CD4-positive, alpha-beta T cell (primary cell): ENCODE measurements around the gene KCNJ3. TPM values are rescaled to one million over a fixed set of nuclear protein-coding genes. Genes with fewer than 3 reads are reported as not detected.

Source experiments
- ATAC-seq: fragments of 200-7000 bp; cut with Tn5 transposase; one replicate; pipeline ENCODE4 v1.10.0; 2022; ENCODE audit warnings: mild to moderate bottlenecking; ENCODE audit not compliant: poor library complexity
- CTCF ChIA-PET: fragments of 350-600 bp; sonication (Branson Sonifier 250); formaldehyde crosslinking; loops from one replicate; lab custom pipeline; 2021; ENCODE audit warnings: antibody characterized with exemption, inconsistent platforms; lab: Charles Lee
- POLR2A ChIA-PET: fragments of 350-600 bp; sonication (Branson Sonifier 250); formaldehyde crosslinking; loops from one replicate; lab custom pipeline; 2021; ENCODE audit warnings: antibody characterized with exemption, inconsistent platforms; lab: Charles Lee
- DNase-seq, 14 experiments: peaks; one replicate each; pipeline ENCODE4 v3.0.0-alpha.2; 2013 to 2020; ENCODE audit warnings: mixed read lengths in 2 of 14
- H3K27ac ChIP-seq, 2 donors: one replicate each; pipeline versions ENCODE4 v1.5.1 to v1.7.0; 2013; ENCODE audit warnings: low read length in 2 of 2, low read depth in 1 of 2, mild to moderate bottlenecking in 1 of 2
- H3K27me3 ChIP-seq, 2 experiments: 1 replicate in 1 of 2; 2 replicates in 1 of 2; pipeline versions ENCODE4 v1.6.1 to v1.7.0; 2013; ENCODE audit warnings: low read length in 2 of 2, control low read depth in 1 of 2, mild to moderate bottlenecking in 1 of 2, moderate library complexity in 1 of 2; ENCODE audit not compliant: insufficient read depth in 2 of 2, control insufficient read depth in 1 of 2
- H3K36me3 ChIP-seq: one replicate; pipeline ENCODE4 v1.6.1; 2013; ENCODE audit warnings: low read length, control low read depth; ENCODE audit not compliant: insufficient read depth
- H3K4me1 ChIP-seq: one replicate; pipeline ENCODE4 v1.6.1; 2013; ENCODE audit warnings: low read length, control low read depth; ENCODE audit not compliant: insufficient read depth
- H3K4me3 ChIP-seq: one replicate; pipeline ENCODE4 v1.5.1; 2013; ENCODE audit warnings: mild to moderate bottlenecking, low read length, moderate library complexity
- H3K9me3 ChIP-seq, 2 experiments: 1 replicate in 1 of 2; 2 replicates in 1 of 2; pipeline versions ENCODE4 v1.6.1 to v1.7.0; 2013; ENCODE audit warnings: low read length in 2 of 2, mild to moderate bottlenecking in 2 of 2, control low read depth in 1 of 2, moderate library complexity in 1 of 2; ENCODE audit not compliant: control insufficient read depth in 1 of 2, insufficient read depth in 1 of 2
- H3K27ac Mint-ChIP-seq: one replicate; pipeline ENCODE4 v1.8.0; 2020; ENCODE audit warnings: mixed read lengths
- H3K27me3 Mint-ChIP-seq: one replicate; pipeline ENCODE4 v1.8.0; 2021; ENCODE audit warnings: mixed read lengths
- H3K36me3 Mint-ChIP-seq: one replicate; pipeline ENCODE4 v1.8.0; 2021; ENCODE audit warnings: low read depth, mixed read lengths
- H3K4me1 Mint-ChIP-seq: one replicate; pipeline ENCODE4 v1.8.0; 2021; ENCODE audit warnings: low read depth, mixed read lengths
- H3K4me3 Mint-ChIP-seq: one replicate; pipeline ENCODE4 v1.8.0; 2020; ENCODE audit warnings: mild to moderate bottlenecking, mixed read lengths
- H3K9me3 Mint-ChIP-seq: one replicate; pipeline ENCODE4 v1.8.0; 2020; ENCODE audit warnings: mixed read lengths
- intact Hi-C, 2 experiments: fragments of 100-400 bp; cut with DNase I in 1 of 2; cut with micrococcal nuclease in 1 of 2; formaldehyde crosslinking; loops; one replicate each; pipeline versions ENCODE4 v1.15.1 to v1.9.0; 2023 to 2025; cut with DNase I, micrococcal nuclease
- total RNA-seq, 174 experiments: library from RNA in 2 of 174; stranded (reverse) in 2 of 174; gene quantifications; one replicate each; pipeline ENCODE4 v1.2.3 and lab custom pipeline; 2021 to 2026
- TF ChIP-seq, protein P1 (sequence below): fragments of 200-600 bp; IDR thresholded peaks from one replicate; pipeline ENCODE4 v1.8.0; 2022; ENCODE audit warnings: antibody characterized with exemption, mild to moderate bottlenecking

KCNJ3 gene
- total RNA-seq, 2 experiments from 2014 or later: not detected

DNA sequence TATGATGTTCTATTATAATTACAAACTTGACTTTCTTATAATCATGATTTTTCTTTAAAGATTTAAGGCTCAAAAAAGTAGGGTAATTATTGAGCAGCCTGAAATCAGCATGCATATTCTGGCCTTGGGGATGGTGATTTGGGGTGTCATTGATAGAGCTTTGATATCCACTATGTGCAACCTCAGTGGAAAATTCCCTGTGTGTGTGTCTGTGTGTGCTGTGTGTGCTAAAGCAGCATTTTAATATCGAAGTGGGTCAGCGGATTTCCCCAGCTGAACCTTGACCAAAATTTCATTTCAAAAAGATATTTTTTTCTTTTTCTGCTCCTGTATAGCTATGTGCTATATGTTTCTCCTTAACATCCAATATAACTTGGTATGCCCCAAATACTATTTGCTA, 11.6 kb downstream of the KCNJ3 start:
- H3K9me3 Mint-ChIP-seq: no peaks in the 10 kb centered on the region
- H3K9me3 ChIP-seq: no peaks in the 10 kb centered on the region
- intact Hi-C loops: no loop called here
- CTCF ChIA-PET: no interaction called here
- no peaks in the 10 kb centered on the region for H3K27me3 Mint-ChIP-seq
- no peak overlapping the region for H3K27ac ChIP-seq
- DNase-seq: no peak
- H3K36me3 ChIP-seq: no peaks in the 10 kb centered on the region
- H3K4me1 ChIP-seq: no peaks in the 10 kb centered on the region
- H3K36me3 Mint-ChIP-seq: no peaks in the 10 kb centered on the region
- no peak for ATAC-seq
- H3K4me1 Mint-ChIP-seq: no peaks in the 10 kb centered on the region
- POLR2A ChIA-PET: no interaction called here
- TF ChIP-seq, protein P1, sequence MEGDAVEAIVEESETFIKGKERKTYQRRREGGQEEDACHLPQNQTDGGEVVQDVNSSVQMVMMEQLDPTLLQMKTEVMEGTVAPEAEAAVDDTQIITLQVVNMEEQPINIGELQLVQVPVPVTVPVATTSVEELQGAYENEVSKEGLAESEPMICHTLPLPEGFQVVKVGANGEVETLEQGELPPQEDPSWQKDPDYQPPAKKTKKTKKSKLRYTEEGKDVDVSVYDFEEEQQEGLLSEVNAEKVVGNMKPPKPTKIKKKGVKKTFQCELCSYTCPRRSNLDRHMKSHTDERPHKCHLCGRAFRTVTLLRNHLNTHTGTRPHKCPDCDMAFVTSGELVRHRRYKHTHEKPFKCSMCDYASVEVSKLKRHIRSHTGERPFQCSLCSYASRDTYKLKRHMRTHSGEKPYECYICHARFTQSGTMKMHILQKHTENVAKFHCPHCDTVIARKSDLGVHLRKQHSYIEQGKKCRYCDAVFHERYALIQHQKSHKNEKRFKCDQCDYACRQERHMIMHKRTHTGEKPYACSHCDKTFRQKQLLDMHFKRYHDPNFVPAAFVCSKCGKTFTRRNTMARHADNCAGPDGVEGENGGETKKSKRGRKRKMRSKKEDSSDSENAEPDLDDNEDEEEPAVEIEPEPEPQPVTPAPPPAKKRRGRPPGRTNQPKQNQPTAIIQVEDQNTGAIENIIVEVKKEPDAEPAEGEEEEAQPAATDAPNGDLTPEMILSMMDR: no peak
- no peak overlapping the region for H3K27ac Mint-ChIP-seq
- no peaks in the 10 kb centered on the region for H3K27me3 ChIP-seq
- H3K4me3 ChIP-seq: no peak overlapping the region
- H3K4me3 Mint-ChIP-seq: no peak overlapping the region

- intact Hi-C loops: no loop called here
- Histone ChIP-seq H3K36me3 (no peaks in the 10 kb centered on the region), H3K4me3 (no peak overlapping the region), H3K4me1 (no peaks in the 10 kb centered on the region), H3K27me3 (no peaks in the 10 kb centered on the region), H3K27ac (no peak overlapping the region), H3K9me3 (no peaks in the 10 kb centered on the region)
- Mint-ChIP-seq H3K27ac (no peak overlapping the region), H3K4me1 (no peaks in the 10 kb centered on the region), H3K27me3 (no peaks in the 10 kb centered on the region), H3K9me3 (no peaks in the 10 kb centered on the region), H3K36me3 (no peaks in the 10 kb centered on the region), H3K4me3 (no peak overlapping the region)
- TF ChIP-seq, protein P1: no peak
- DNase-seq (no peak), ATAC-seq (no peak)
- ChIA-PET CTCF (no interaction called here), POLR2A (no interaction called here)
These were observed 12.2 kb downstream of the KCNJ3 start for GRCh38 chr2:154710685-154711084.

DNA sequence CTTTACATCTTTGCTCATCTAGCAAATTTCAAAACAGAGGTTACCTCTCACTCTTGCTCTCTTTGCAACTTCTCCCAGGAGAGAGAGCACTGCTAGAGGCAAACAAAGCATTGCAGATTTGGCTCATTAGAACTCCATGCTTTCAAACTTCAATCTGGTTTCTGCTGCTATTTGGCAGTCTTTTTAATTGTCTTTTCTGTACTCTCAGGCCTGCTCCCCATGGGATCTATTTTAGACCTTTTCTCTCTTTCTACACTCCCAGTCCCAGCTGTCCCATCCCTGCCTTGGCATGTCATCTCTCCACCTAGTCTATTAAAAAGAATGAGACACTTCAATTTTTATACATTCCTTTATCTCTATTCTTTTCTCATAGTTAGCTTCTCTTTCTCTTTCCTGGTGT, 15.2 kb downstream of the KCNJ3 start:
- DNase-seq (no peak), ATAC-seq (no peak)
- ChIA-PET POLR2A (no interaction called here), CTCF (no interaction called here)
- Histone ChIP-seq H3K9me3 (no peaks in the 10 kb centered on the region), H3K27ac (no peak overlapping the region), H3K36me3 (no peaks in the 10 kb centered on the region), H3K27me3 (no peaks in the 10 kb centered on the region), H3K4me1 (no peaks in the 10 kb centered on the region), H3K4me3 (no peak overlapping the region)
- Mint-ChIP-seq H3K4me1 (no peaks in the 10 kb centered on the region), H3K27ac (no peak overlapping the region), H3K27me3 (no peaks in the 10 kb centered on the region), H3K4me3 (no peak overlapping the region), H3K36me3 (no peaks in the 10 kb centered on the region), H3K9me3 (no peaks in the 10 kb centered on the region)
- TF ChIP-seq, protein P1: no peak
- intact Hi-C loops: no loop called here
